22Rv1 (cell line): ENCODE measurements around the gene NUAK2.

ENCODE experiments used
- H3K27ac ChIP-seq: fragments of 450-650 bp; 2 replicates; pipeline ENCODE4 v1.5.1; 2017
- CTCF ChIP-seq: fragments of 450-650 bp; IDR thresholded peaks from 2 replicates; pipeline ENCODE4 v1.5.1; 2017; ENCODE audit warnings: mild to moderate bottlenecking
- ZFX ChIP-seq: fragments of 450-650 bp; IDR thresholded peaks from 2 replicates; pipeline ENCODE4 v1.6.1; 2017; ENCODE audit warnings: antibody characterized with exemption, borderline replicate concordance

The NUAK2 gene

GRCh38 chr1:205310976-205311704, 10.4 kb downstream of the NUAK2 start:
- TF ChIP-seq CTCF (no peak), ZFX (no peak)
- H3K27ac ChIP-seq = no peak overlapping the region

GRCh38 chr1:205309741-205310140, 11.8 kb downstream of the NUAK2 start:
- TF ChIP-seq ZFX (no peak), CTCF (no peak)
- H3K27ac ChIP-seq = no peak overlapping the region

- no peak for TF ChIP-seq CTCF
- TF ChIP-seq ZFX = no peak
- no peak overlapping the region for H3K27ac ChIP-seq
Observed at GRCh38 chr1:205306929-205307566, 14.5 kb downstream of the NUAK2 start.

- TF ChIP-seq CTCF = no peak
- no peak overlapping the region for H3K27ac ChIP-seq
Observed at GRCh38 chr1:205304695-205305070, 16.9 kb downstream of the NUAK2 start.

GRCh38 chr1:205304046-205304694, 17.4 kb downstream of the NUAK2 start:
- TF ChIP-seq CTCF (no peak), ZFX (no peak)
- no peak overlapping the region for H3K27ac ChIP-seq

- H3K27ac ChIP-seq = no peak overlapping the region
Observed at GRCh38 chr1:205303247-205303888, 18.2 kb downstream of the NUAK2 start.

More at GRCh38 chr1:205303247-205303888, 18.2 kb downstream of the NUAK2 start:
- TF ChIP-seq ZFX (no peak), CTCF (no peak)
